Amniotic stem cell (primary cell): ENCODE measurements around the gene FARSA.
A peak's percentile ranks its signal among the peaks of the same experiment; 100 is the strongest.
"Not testable (repeated sequence)": the region's sequence is repeated elsewhere in the genome, so short reads cannot be mapped to it uniquely, and the experiment has no call there.

Experiments
- DNase-seq: peaks from one replicate; lab custom pipeline; 2025; lab: John Stamatoyannopoulos, UW

Gene FARSA

GRCh38 chr19:12933287-12934072, at the start of gene FARSA:
FARSA (minus strand) TSS chr19:12933711; CDS start chr19:12933696, 15 bp downstream.
- peak; percentile 92 for DNase-seq

DNA sequence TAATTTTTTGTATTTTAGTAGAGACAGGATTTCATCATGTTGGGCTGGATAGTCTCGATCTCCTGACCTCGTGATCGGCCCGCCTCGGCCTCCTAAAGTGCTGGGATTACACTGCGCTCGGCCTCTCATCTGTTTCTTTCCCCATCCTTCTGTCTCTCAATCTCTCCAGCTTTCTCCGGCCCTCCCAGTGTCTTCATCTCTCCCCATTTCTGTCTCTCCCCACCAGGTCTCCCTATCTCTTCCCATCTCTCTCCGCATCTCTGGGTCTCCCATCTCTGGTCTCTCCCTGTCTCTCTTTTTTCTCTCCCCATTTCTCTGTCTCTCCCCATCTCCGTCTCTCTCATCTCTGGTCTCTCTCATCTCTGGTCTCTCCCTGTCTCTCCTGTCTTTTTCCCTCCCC, 49.6 kb upstream of the FARSA start:
- no peak for DNase-seq

DNA sequence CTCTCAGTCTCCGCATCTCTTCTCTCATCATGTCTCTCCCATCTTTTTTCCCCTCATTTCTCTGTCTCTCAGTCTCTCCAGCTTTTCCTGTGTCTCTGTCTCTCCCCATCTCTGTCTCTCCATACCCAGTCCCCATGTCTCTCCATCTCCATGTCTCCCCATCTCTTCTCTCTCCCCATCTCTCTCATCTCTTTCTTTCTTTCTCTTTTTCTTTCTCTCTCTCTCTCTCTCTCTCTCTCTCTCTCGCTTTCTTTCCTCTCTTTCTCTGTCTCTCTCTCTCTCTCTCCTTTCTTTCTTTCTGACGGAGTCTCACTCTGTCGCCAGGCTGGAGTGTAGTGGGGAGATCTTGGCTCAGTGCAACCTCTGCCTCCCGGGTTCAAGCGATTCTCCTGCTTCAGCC, 49.1 kb upstream of the FARSA start:
- DNase-seq = no peak

GRCh38 chr19:12979974-12980373, 46.5 kb upstream of the FARSA start:
- DNase-seq = no peak

GRCh38 chr19:12976109-12976508, 42.6 kb upstream of the FARSA start:
- not testable (repeated sequence) for DNase-seq

DNA sequence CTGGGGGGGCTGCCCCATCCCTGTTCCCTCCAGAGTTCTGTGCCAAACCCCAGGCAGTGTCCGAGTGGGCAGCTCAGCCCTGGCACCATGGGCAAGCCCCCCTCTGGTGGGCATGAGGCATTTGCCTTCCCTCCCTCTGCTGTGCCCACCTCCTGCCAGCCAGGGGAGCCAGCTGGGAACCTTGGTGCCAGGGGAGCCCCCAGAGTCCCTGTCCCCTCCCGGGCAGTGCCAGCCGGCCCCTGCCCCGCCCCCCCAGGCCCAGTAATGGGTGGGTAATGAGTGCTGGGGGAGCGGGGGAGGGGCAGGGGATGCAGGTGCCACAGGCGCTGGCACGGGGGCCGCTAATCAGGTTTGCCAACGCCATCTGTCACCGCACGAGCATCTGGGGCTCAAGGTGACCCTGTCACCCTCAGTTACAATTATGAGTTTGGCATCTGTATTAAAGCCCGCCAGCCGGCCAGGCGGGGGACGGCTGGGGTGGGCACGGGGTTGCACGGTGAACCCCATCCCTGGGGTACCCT, 41.8 kb upstream of the FARSA start:
- DNase-seq = no peak

- no peak for DNase-seq
Measured at GRCh38 chr19:12974301-12975220, 41.0 kb upstream of the FARSA start.

DNA sequence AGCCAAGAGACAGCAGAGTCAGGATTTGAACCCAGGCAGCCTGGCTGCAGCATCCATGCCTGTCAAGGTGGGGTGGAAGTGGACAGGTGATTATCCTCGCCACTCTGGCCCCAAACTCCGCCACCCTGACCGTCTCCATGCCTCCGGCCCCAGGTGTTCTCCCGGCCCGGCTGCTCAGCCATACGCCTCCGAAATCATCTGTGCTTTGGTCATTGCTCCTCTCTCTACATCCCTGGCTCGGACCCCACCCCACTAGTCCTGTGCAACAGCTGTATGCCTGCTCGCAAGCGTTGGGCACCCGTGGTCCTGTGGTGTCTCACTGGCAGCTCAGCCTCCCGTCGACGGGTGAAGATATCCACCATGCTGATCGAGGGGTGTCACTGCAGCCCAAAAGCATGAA, 39.7 kb upstream of the FARSA start:
- DNase-seq = no peak

GRCh38 chr19:12970070-12970820, 36.7 kb upstream of the FARSA start:
- no peak for DNase-seq

DNA sequence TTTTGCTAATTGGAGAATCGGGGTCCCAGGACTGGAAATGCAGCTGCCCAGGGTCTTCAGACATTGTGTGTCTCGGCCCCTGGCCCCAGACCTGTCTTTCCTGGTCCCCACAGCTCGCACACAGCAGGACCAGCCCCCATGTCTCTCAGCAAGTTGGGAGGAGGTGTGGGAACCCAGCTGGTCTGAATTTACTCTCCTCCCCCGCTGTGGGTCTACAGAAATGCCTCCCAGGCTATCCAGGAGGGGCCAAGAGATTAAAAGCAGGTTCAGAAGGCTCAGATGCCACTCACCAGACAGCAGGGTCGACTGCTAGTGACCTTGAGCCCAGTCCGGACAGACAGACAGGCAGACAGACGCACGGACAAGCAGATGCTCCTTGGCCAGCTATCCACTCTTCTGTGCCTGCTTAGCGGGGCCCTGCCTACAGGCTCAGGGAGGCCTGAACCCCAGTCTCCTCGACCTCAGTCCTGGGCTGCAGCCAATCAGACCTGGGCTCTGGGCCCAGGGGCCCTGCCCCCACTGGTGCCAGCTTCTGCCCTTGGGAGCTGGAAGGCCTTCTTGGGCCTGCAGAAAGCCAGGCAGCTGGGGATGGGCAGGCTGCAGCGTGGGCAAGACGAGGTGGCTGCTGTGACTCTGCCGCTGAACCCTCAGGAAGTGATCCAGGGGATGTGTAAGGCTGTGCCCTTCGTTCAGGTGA, 35.9 kb upstream of the FARSA start, which contains the start of gene DAND5:
TSS of gene DAND5 (plus strand) at position 285 of the 697 bp plus-strand sequence. CDS start at position 370, 85 bp downstream.
- no peak for DNase-seq

DNA sequence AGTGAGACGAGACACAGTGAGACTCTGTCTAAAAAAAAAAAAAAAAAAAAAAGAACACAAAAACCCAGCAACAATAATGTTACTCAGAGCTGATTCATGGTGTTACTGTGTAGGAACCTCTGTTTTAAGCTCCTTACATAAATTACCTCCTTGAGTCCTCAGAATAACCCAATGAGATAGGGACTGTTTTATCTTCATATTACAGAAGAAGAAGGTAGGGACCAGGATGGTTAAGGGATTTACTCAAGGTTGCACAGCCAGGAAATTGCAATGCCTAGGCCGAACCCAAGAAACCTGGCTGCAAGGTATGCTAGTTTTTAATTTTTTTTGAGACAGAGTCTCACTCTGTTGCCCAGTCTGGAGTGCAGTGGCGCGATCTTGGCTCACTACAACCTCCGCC, 34.4 kb upstream of the FARSA start:
- no peak for DNase-seq

GRCh38 chr19:12965812-12966135, 32.3 kb upstream of the FARSA start:
- DNase-seq = no peak

DNA sequence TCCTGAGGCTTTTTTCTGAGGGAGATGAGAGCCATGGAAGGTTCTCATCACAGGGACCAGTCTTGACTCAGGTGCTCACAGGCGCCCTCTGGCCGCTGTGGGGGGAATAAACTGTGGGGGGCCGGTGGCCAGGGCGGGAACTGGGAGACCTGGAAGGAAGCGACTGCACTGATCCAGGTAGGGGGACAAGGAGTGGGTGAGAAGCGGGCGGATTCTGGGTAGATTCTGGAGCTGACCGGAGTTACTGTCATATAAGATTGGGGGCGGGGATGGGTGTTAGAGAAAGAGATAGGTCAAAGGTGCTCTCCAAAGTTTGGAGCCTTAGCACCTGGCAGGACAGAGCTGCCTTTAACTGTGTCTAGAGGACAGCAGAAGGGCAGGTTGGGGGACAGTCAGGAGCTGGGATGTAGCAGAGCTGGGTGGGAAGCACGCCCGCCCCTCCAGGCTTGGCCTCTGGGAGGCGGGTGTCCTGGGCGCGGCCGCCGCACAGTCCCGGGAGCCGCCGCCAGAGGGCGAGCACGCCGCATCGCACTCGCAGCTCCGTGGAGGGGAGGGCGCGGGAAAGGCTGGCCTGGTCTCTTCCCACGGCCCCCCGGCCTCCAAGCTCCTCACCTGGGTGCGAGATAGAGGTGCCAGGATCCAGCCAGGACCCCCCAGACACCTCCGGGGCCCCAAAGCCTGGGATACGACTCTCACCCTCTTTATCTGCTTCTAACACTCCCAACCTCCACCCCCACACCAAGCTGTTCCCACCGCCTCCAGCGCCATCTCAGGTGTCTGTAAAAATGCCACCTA, 31.7 kb upstream of the FARSA start:
- DNase-seq = peak; percentile 12

GRCh38 chr19:12959481-12959880, 26.0 kb upstream of the FARSA start:
- DNase-seq = no peak

DNA sequence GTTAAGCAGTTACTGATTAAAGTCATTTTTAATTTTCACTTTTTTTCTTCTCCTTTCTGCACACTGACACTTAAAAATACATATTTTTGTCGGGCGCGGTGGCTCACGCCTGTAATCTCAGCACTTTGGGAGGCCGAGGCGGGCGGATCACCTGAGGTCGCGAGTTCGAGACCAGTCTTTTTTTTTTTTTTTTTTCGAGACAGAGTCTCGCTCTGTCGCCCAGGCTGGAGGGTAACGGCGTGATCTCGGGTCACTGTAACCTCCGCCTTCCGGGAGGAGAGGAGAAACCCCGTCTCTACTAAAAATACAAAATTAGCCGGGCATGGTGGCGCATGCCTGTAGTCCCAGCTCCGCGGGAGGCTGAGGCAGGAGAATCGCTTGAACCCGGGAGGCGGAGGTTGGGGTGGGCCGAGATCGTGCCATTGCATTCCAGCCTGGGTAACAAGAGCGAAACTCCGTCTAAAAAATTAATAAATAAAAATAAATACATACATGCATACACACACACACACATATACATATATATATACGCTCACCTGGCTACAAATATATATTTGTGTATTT, 24.0 kb upstream of the FARSA start:
- not testable (repeated sequence) for DNase-seq

- peak; percentile 40 for DNase-seq
Measured at GRCh38 chr19:12956446-12957388, 23.2 kb upstream of the FARSA start, which contains the start of gene GADD45GIP1. GADD45GIP1 (minus strand) TSS chr19:12957223; CDS start chr19:12957212, 11 bp downstream.

- no peak for DNase-seq
Measured at GRCh38 chr19:12955996-12956395, 22.5 kb upstream of the FARSA start.

- DNase-seq = not testable (repeated sequence)
Measured at GRCh38 chr19:12955575-12955974, 22.1 kb upstream of the FARSA start.

GRCh38 chr19:12954612-12954962, 21.1 kb upstream of the FARSA start:
- no peak for DNase-seq
